T-helper 17 cell (primary cell): ENCODE measurements around the gene ST6GAL2. TPM values are rescaled to one million over a fixed set of nuclear protein-coding genes. Genes with fewer than 3 reads are reported as not detected.

Experiments used
- ATAC-seq: fragments of 150-1000 bp; cut with Tn5 transposase; 2 replicates; pipeline ENCODE4 v1.10.0; 2021; ENCODE audit warnings: mild to moderate bottlenecking, moderate library complexity
- DNase-seq, 3 donors: peaks; one replicate each; pipeline versions ENCODE4 v3.0.0 to v3.0.0-alpha.2; 2020 to 2021
- H3K9me3 ChIP-seq: one replicate; pipeline ENCODE4 v1.7.0; 2013; ENCODE audit warnings: low read length, mild to moderate bottlenecking; ENCODE audit not compliant: control insufficient read depth, poor library complexity, severe bottlenecking
- H3K27ac Mint-ChIP-seq: one replicate; pipeline ENCODE4 v1.8.0; 2022; ENCODE audit warnings: mild to moderate bottlenecking, moderate library complexity, mixed read lengths
- H3K27me3 Mint-ChIP-seq: one replicate; pipeline ENCODE4 v1.8.0; 2022; ENCODE audit warnings: mixed read lengths
- H3K36me3 Mint-ChIP-seq: one replicate; pipeline ENCODE4 v1.8.0; 2022; ENCODE audit warnings: low read depth, mixed read lengths
- H3K4me1 Mint-ChIP-seq: one replicate; pipeline ENCODE4 v1.8.0; 2022; ENCODE audit warnings: mild to moderate bottlenecking, mixed read lengths
- H3K4me3 Mint-ChIP-seq: one replicate; pipeline ENCODE4 v1.8.0; 2022; ENCODE audit warnings: mild to moderate bottlenecking, moderate library complexity, mixed read lengths
- total RNA-seq, 4 donors: library from RNA in 2 of 4; stranded (reverse) in 2 of 4; gene quantifications; one replicate each; pipeline ENCODE4 v1.2.3 and lab custom pipeline; 2022 to 2026

The ST6GAL2 gene
- total RNA-seq, 2 donors from 2014 or later: 0.17 to 0.34 TPM

DNA sequence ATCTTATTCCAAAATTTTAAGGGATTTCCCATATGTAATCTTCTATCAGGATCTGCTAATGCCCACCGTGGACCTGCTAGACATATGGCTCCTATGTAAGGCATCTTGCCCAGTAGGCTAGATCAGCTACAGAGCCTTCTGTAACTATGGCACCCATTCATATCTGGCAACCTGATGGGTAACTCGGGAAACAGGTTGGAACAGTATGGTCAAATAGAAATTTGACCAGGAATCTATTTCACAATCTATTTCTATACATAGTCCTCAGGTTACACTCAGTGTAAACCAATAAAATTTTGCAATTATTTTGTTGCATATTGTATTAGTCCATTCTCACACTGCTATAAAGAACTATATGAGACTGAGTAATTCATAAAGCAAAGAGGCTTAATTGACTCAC, 93.3 kb downstream of the ST6GAL2 start:
- H3K27me3 Mint-ChIP-seq: peaks cover 7% of the 10 kb centered on the region
- no peak for DNase-seq
- no peaks in the 10 kb centered on the region for H3K4me1 Mint-ChIP-seq
- no peaks in the 10 kb centered on the region for H3K9me3 ChIP-seq
- H3K27ac Mint-ChIP-seq: no peak overlapping the region
- no peaks in the 10 kb centered on the region for H3K36me3 Mint-ChIP-seq
- no peak for ATAC-seq
- no peak overlapping the region for H3K4me3 Mint-ChIP-seq

DNA sequence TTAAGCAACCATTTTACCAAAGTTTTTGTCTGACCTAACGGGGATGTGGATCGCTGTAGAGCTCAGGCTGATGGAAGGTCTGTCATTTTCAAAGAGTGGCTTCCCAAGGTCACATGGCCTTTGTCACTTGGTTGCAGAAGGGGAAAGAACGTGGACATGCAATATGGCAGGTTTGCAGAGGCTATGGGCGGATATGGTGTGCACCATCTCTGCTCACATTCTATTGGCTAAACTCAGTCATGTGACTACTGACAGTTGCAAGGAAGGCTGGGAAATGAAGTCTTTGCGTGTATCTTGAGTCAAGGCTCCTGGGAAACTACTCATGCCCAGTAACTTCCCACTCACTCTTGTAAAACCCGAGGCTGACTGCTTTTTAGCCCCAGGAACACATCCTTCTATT, 96.8 kb downstream of the ST6GAL2 start:
- no peak overlapping the region for H3K4me3 Mint-ChIP-seq
- no peaks in the 10 kb centered on the region for H3K27me3 Mint-ChIP-seq
- no peaks in the 10 kb centered on the region for H3K9me3 ChIP-seq
- ATAC-seq (no peak), DNase-seq (no peak)
- H3K27ac Mint-ChIP-seq: no peak overlapping the region
- no peaks in the 10 kb centered on the region for H3K36me3 Mint-ChIP-seq
- no peaks in the 10 kb centered on the region for H3K4me1 Mint-ChIP-seq

DNA sequence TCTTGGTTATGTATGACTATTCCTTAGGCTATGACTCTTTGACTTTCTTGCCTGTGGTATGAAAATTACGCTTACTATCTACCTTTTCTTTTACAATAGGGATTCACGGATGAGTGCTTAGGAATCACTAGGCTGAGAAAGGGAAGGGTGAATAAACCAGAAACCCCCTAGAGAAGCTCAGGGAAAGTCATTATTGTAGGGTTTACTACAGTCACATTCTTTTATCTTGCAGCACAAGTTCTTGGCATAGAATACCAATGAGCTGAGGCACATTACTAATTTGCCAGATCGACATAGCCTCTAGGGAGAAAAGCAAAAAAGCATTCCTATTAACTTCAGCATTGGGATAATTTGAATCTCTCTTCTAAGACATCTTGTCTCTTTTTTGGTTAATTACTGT, 103.3 kb downstream of the ST6GAL2 start:
- no peak for ATAC-seq
- Mint-ChIP-seq H3K4me3 (no peak overlapping the region), H3K27me3 (no peaks in the 10 kb centered on the region), H3K27ac (no peak overlapping the region), H3K36me3 (no peaks in the 10 kb centered on the region), H3K4me1 (no peaks in the 10 kb centered on the region)
- no peak for DNase-seq
- no peaks in the 10 kb centered on the region for H3K9me3 ChIP-seq

DNA sequence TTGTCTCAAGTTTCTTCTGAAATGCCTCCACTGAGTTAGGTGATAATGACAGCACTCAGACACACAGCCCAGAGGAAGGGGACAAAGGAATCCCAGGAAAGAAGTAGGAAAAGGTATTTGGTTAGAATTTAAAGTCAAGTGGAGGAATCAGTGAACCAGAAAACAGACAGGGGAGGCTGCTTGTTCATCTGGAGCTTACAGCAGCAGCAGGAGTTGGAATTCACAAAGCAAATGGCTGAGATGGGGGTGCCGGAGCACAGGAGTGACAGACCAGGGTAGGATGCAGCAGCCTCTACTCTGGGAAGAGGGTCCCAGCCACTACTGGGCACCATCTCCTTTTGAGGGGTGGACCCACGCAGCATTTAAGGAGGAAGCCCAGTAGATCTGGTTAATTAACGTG, 104.8 kb downstream of the ST6GAL2 start:
- H3K4me1 Mint-ChIP-seq: no peaks in the 10 kb centered on the region
- H3K27ac Mint-ChIP-seq: no peak overlapping the region
- H3K36me3 Mint-ChIP-seq: no peaks in the 10 kb centered on the region
- ATAC-seq: no peak
- H3K27me3 Mint-ChIP-seq: no peaks in the 10 kb centered on the region
- no peak overlapping the region for H3K4me3 Mint-ChIP-seq
- DNase-seq: no peak
- H3K9me3 ChIP-seq: no peaks in the 10 kb centered on the region

- H3K9me3 ChIP-seq: no peaks in the 10 kb centered on the region
- Mint-ChIP-seq H3K36me3 (no peaks in the 10 kb centered on the region), H3K27me3 (peaks cover 7% of the 10 kb centered on the region), H3K4me1 (no peaks in the 10 kb centered on the region), H3K27ac (no peak overlapping the region), H3K4me3 (no peak overlapping the region)
- ATAC-seq: no peak
- DNase-seq: no peak
Measured at GRCh38 chr2:106771811-106772210, 114.2 kb downstream of the ST6GAL2 start.

DNA sequence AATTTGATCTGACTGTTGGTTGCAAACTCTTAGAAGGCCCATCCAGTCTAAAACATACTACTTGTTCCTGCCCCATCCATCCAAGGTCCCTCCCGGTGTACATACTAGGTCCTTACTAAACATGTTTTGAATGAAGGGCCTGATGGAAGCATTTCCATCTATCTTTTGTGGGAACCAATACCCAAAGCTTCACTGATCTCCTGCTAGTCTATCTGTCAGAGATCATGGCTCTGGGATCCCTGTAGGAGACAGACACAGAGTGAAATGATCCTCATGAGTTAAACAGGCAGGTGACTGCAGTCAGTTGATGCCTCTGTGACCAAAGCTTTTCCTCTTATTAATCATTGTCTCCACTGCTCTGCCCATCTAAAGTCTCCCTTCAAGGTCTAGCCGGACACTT, 115.0 kb downstream of the ST6GAL2 start:
- no peak overlapping the region for H3K4me3 Mint-ChIP-seq
- no peaks in the 10 kb centered on the region for H3K36me3 Mint-ChIP-seq
- H3K27me3 Mint-ChIP-seq: peaks cover 7% of the 10 kb centered on the region
- ATAC-seq (no peak), DNase-seq (no peak)
- no peaks in the 10 kb centered on the region for H3K9me3 ChIP-seq
- H3K4me1 Mint-ChIP-seq: no peaks in the 10 kb centered on the region
- H3K27ac Mint-ChIP-seq: no peak overlapping the region

DNA sequence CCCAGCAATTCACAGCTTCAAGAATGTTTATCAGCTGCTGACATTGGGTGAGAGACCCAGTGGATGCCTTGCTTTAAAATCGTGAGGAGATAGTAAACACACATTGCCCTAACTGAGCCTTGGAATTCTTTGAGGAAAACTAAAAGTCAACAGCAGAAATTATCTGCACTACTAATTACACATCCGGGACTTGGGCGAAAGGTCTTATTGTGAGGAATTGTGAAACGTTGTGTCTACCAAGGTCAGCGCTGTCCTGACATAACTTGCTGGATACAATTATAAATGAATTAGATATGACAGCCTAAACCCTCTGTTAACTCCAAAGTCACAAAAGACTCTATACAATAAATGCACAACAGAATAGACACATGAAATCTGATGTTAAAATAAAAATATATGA, 121.4 kb downstream of the ST6GAL2 start:
- ATAC-seq: no peak
- Mint-ChIP-seq H3K4me3 (no peak overlapping the region), H3K4me1 (no peaks in the 10 kb centered on the region), H3K27ac (no peak overlapping the region), H3K36me3 (no peaks in the 10 kb centered on the region), H3K27me3 (no peaks in the 10 kb centered on the region)
- H3K9me3 ChIP-seq: no peaks in the 10 kb centered on the region
- no peak for DNase-seq

DNA sequence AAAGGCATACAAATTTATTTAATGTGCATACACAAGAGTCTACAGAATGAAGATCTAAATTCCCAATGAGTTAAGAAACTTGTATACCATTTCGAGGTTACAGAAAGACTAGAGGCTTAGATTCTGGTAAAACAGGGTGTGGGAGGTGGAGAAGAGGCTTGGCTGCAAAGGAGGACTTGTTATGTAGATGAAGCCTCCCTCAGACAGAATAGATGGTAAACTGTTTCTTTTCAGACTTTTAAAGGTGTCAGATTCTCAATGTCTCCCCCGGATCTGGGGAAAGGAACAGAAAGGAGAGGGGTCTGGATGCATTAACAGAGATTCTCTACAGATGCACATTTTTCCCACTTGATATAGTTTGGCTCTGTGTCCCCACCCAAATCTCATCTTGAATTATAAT, 126.0 kb downstream of the ST6GAL2 start:
- Mint-ChIP-seq H3K27ac (no peak overlapping the region), H3K4me1 (no peaks in the 10 kb centered on the region), H3K36me3 (no peaks in the 10 kb centered on the region), H3K4me3 (no peak overlapping the region), H3K27me3 (no peaks in the 10 kb centered on the region)
- no peaks in the 10 kb centered on the region for H3K9me3 ChIP-seq
- DNase-seq (no peak), ATAC-seq (no peak)

- no peaks in the 10 kb centered on the region for H3K36me3 Mint-ChIP-seq
- H3K9me3 ChIP-seq: no peaks in the 10 kb centered on the region
- no peak overlapping the region for H3K27ac Mint-ChIP-seq
- ATAC-seq (no peak), DNase-seq (no peak)
- no peaks in the 10 kb centered on the region for H3K27me3 Mint-ChIP-seq
- no peak overlapping the region for H3K4me3 Mint-ChIP-seq
- no peaks in the 10 kb centered on the region for H3K4me1 Mint-ChIP-seq
Measured at GRCh38 chr2:106758901-106759497, 127.0 kb downstream of the ST6GAL2 start.
